ENCODE results near the gene PRIMA1.

DNA sequence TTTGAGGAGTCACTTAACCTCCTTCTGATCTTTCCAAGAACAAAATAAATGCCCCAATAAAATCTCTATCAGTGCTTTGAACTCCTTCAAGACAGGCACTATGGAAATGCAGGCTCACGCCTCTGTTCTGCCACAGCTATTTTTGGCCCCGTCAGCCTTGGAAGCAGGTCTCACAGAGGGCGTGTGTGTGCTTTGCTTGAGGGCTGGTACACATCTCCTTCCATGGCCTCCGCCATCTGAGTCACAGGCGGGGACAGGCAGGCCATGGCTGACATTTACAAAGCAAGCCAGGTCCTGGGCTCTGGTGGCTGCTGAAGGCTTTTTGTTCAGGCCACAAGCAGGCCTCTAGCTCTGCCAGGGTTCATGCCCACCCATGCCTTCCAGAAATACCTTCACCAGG is 16.0 kb downstream of the PRIMA1 start:
- TF ChIP-seq GATA3 (IDR thresholded peaks at IDR 0.05; ENCODE audit: low read depth, low read length) (no peak), GATA2 (IDR thresholded peaks at IDR 0.05; ENCODE audit: low read depth, low read length) (no peak)
